Measurements from ENCODE around the gene A2M.

A2M gene

DNA sequence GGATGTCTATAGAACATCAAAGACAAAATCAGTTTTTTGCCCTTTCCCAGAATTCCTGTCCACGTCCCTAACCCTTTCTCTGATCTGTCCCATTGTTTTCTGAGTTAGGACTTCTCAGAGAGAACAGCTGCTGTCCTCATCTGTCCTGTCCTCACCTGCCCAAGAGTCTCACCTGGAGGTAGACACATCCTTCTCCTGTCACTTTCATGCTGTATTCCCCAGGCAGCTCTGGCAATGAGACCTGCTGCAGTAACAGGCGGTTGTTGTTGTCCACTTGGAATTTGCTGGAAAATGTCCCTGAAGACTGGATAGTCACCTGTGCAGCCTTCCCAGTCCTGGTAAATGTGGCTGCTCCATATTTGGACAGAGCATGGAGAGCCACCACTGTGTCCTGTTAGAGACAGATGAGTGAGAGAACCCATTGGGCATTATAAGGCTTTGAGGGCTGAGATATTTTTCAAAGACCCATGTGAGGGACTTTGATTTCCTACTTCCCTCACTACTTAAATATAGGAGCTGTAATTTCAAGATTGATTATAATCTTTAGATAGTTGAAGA is 43.2 kb downstream of the A2M start:
- TF ChIP-seq, protein P1, sequence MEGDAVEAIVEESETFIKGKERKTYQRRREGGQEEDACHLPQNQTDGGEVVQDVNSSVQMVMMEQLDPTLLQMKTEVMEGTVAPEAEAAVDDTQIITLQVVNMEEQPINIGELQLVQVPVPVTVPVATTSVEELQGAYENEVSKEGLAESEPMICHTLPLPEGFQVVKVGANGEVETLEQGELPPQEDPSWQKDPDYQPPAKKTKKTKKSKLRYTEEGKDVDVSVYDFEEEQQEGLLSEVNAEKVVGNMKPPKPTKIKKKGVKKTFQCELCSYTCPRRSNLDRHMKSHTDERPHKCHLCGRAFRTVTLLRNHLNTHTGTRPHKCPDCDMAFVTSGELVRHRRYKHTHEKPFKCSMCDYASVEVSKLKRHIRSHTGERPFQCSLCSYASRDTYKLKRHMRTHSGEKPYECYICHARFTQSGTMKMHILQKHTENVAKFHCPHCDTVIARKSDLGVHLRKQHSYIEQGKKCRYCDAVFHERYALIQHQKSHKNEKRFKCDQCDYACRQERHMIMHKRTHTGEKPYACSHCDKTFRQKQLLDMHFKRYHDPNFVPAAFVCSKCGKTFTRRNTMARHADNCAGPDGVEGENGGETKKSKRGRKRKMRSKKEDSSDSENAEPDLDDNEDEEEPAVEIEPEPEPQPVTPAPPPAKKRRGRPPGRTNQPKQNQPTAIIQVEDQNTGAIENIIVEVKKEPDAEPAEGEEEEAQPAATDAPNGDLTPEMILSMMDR (IDR thresholded peaks at IDR 0.05) = no peak

DNA sequence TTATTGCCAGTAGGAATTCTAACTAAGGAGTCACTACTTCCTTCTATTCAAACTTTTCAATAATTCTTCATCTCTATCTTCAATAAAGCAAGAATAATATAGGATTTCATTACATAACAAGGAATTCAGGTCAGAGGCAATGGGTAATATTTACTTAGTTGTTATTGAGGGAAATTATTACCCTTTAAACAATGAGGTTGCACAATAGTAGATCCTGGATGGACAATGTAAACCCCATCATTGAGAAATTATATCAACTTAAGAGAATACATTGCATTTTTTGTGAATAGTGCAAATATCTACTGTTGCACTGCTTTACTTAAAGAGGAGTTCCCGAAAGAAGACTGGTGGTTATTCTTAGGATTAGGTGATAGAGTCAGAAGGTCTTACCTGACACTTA is 43.8 kb downstream of the A2M start:
- TF ChIP-seq, protein P1 (IDR thresholded peaks at IDR 0.05) = no peak

DNA sequence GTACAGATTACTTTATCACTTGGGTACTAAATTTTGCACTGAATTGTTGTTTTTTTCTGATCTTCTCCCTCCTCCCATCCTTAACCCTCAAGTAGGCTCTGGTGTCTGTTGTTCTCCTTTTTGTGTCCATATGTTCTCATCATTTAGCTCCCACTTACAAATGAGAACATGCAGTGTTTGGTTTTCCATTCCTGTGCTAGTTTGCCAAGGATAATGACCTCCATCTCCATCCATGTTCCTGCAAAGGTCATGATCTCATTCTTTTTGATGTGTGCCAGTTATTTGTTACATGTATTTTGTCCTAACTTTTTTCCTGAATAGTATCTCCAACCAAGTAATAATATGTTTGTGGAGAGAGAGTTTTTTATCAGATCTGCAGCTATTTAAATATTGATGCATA is 44.2 kb downstream of the A2M start:
- TF ChIP-seq, protein P1 (IDR thresholded peaks at IDR 0.05) = no peak

DNA sequence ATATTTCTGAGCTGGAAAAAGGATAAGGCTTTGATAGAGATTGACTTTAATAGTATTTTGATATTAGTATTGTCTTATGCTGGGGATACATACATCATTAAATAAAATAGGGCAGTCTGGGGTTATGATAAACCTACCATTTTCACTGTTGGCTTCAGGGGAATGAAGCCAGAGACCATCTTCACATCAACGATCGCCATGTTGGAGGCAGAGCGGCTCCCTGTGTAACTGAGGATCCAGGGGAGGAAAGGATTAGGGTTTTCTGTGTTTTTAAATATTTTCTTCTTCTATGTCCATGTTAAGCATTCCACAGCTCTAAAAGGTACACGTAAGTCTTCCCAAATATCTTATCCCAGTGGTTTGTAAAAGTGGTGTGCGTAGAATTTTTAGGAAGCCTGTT is 45.4 kb downstream of the A2M start:
- TF ChIP-seq, protein P1 (IDR thresholded peaks at IDR 0.05) = no peak

DNA sequence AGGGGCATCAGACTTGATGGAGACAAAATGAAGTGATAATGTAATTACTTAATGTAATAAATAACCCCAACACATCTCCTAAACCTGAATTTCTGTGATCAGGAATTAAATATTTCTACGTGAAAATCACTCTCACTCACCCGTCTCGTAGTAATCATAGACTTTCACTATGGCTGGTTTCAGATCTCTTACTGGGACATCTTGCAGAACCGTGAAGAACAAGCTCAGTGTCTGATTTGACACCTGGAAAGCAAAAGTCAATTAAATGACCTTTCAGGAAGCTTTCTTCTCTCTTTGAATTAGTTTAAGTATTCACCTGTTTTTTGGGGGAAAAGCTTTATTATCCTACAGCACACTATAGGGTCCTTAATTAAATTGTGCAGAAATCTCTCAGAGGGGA is 47.1 kb downstream of the A2M start:
- TF ChIP-seq, protein P1 (IDR thresholded peaks at IDR 0.05) = no peak

DNA sequence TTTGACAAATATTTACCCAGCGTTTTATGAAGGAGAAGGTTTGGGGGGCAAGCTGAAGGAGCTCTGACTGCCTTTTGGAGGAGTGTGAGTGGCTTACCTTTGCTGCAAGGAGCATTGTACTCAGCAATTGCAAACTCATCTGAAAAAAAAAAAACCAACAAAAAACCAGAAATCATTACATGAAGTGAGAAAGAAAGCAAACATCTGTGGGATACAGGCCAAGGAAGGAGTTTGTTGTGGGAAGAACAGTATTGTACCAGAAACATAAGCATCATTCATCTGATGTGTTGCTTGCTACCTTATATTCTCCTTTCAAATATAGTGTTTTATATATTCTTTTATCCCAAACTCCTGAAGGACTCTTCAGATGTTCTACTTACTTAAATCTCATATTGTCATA is 47.6 kb downstream of the A2M start:
- TF ChIP-seq, protein P1 (IDR thresholded peaks at IDR 0.05) = no peak

DNA sequence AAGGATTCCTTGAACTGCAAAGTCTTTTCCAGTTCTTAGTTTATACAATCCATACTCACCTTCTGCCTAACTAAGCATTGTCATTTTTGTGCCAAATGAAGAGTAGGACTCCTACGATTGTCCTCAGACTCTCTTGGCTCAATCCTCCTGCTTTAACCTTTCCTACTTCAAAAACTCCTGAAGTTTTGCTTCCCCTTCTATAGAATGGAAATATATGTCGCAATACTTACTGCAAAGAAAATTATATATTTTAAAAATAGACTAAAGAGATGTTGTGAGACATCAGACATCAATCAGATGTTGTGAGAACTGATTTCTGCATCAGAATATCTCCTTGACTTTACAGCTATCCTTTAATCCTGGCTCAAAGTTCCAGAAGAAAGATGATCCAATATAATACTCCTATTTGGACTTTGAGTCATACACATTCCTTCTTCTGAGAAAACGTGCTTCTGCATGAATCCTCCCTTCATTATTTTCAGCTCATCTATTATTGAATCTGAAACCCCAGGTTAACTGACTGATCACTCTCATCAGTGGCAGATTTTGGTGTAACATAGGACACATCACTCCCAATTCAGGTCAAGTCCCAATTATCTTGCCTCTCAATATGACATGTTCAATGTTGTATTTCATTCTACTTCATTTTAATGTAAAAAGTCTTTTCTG is 48.8 kb downstream of the A2M start:
- TF ChIP-seq, protein P1 (IDR thresholded peaks at IDR 0.05) = no peak

All from LNCAP (cell line).